Stomach (tissue), 9 donors: Measurements from ENCODE around the gene LRRIQ1. TPM values are rescaled to one million over a fixed set of nuclear protein-coding genes. Genes with fewer than 3 reads are reported as not detected.
"Not testable (repeated sequence)": the region's sequence is repeated elsewhere in the genome, so short reads cannot be mapped to it uniquely, and the experiment has no call there.

Source experiments
- DNase-seq, 2 donors: peaks; one replicate each; pipeline versions ENCODE4 v3.0.0 to v3.0.0-alpha.2; 2013 to 2019
- H3K27ac ChIP-seq, 5 donors: fragments of 200-600 bp in 4 of 5; sonication (generic) in 4 of 5; one replicate each; pipeline ENCODE4 v1.5.1; 2013 to 2019; ENCODE audit warnings: mild to moderate bottlenecking in 1 of 5, moderate library complexity in 1 of 5
- H3K27me3 ChIP-seq, 3 donors: fragments of 200-600 bp; sonication (generic); one replicate each; pipeline ENCODE4 v1.5.1; 2017 to 2019; ENCODE audit warnings: mixed run types in 1 of 3
- H3K36me3 ChIP-seq, 4 donors: fragments of 200-600 bp; sonication (generic); 1 replicate in 3 of 4; 2 replicates in 1 of 4; pipeline ENCODE4 v1.5.1; 2016 to 2019
- H3K4me1 ChIP-seq, 4 donors: fragments of 200-600 bp; sonication (generic); one replicate each; pipeline ENCODE4 v1.5.1; 2016 to 2019
- H3K4me3 ChIP-seq, 4 donors: fragments of 200-600 bp; sonication (generic) in 3 of 4; one replicate each; pipeline ENCODE4 v1.5.1; 2016 to 2019; ENCODE audit warnings: mild to moderate bottlenecking in 1 of 4
- H3K9me3 ChIP-seq, 4 donors: fragments of 200-600 bp; sonication (generic); one replicate each; pipeline ENCODE4 v1.5.1; 2016 to 2019
- CTCF ChIP-seq, 7 experiments: fragments of 450-650 bp in 4 of 7; fragments of 200-600 bp in 3 of 7; sonication (generic) in 3 of 7; IDR thresholded peaks; one replicate each; pipeline ENCODE4 v1.5.1; 2016 to 2019; ENCODE audit warnings: antibody characterized with exemption in 7 of 7, control low read depth in 2 of 7, mild to moderate bottlenecking in 1 of 7
- EP300 ChIP-seq: sonication (generic); formaldehyde crosslinking; IDR thresholded peaks from one replicate; pipeline ENCODE4 v1.6.1; 2017; ENCODE audit warnings: antibody characterized with exemption
- POLR2A ChIP-seq, 4 donors: fragments of 450-650 bp; IDR thresholded peaks; one replicate each; pipeline ENCODE4 v1.6.1; 2016; ENCODE audit warnings: antibody characterized with exemption in 4 of 4, control low read depth in 2 of 4, mild to moderate bottlenecking in 1 of 4, moderate library complexity in 1 of 4
- POLR2AphosphoS5 ChIP-seq, 3 donors: sonication (generic); formaldehyde crosslinking; IDR thresholded peaks; one replicate each; pipeline ENCODE4 v1.6.1; 2016; ENCODE audit warnings: antibody characterized with exemption in 3 of 3
- WGBS, 5 donors: extraction: QIAGEN DNeasy Blood & Tissue Kit in 3 of 5; methylation state at CpG; one replicate each; pipeline versions ENCODE4 v1.1.5 to v1.1.7; 2013 to 2018; 5-methylcytosine and 5-hydroxymethylcytosine counted together
- intact Hi-C: fragments of 100-400 bp; cut with DNase I; formaldehyde crosslinking; loops from one replicate; pipeline ENCODE4 v1.15.1; 2023; ENCODE audit warnings: low total_unique reads
- polyA plus RNA-seq, 3 donors: library from polyadenylated mRNA; stranded (reverse); fragments of 200-250 nt; gene quantifications; one replicate each; pipeline ENCODE4 v1.2.3, GENCODE V29; 2013
- total RNA-seq, 5 donors: library from RNA; depleted of rRNA; stranded (reverse); fragments of >200 nt; gene quantifications; one replicate each; pipeline versions ENCODE4 v1.1.0 to v1.2.3, GENCODE V29; 2014 to 2016
- donor health status: healthy with polysubstance abuse.
- donor health status: Bipolar disorder and iron deficiency.
- donor health status: healthy.

The LRRIQ1 gene
- total and polyA plus RNA-seq, 8 donors, result 0.05 to 2.2 (median 0.92) TPM; not detected in 5

- no peak overlapping the region for H3K27ac ChIP-seq
- H3K4me1 ChIP-seq, result no peaks in the 10 kb centered on the region
- DNase-seq, result no peak
- H3K4me3 ChIP-seq, result no peak overlapping the region
- H3K27me3 ChIP-seq, result no peaks in the 10 kb centered on the region
- H3K9me3 ChIP-seq, result peaks cover 7 to 22% (median 12%) of the 10 kb centered on the region in 4 donors
- H3K36me3 ChIP-seq, result no peaks in the 10 kb centered on the region
- intact Hi-C loops, result no loop called here
- TF ChIP-seq EP300 (no peak), POLR2A (IDR thresholded peaks at IDR 0.05) (no peak), POLR2AphosphoS5 (IDR thresholded peaks at IDR 0.05) (no peak), CTCF (IDR thresholded peaks at IDR 0.05) (no peak)
- WGBS, 5 donors, result 84 to 89% (median 85%) methylated on average over 4 of the region's 4 CpGs
Measured at GRCh38 chr12:85206543-85206942, 170.4 kb downstream of the LRRIQ1 start.

GRCh38 chr12:85224339-85224738, 188.2 kb downstream of the LRRIQ1 start:
- intact Hi-C loops, H3K36me3 ChIP-seq, H3K27ac ChIP-seq, DNase-seq, H3K4me3 ChIP-seq, H3K9me3 ChIP-seq, H3K4me1 ChIP-seq, H3K27me3 ChIP-seq: not testable (repeated sequence)
- 87 to 100% (median 100%) methylated on average over 1 of the region's 1 CpG for WGBS, 5 donors

GRCh38 chr12:85225501-85225900, 189.3 kb downstream of the LRRIQ1 start:
- no peak for TF ChIP-seq CTCF (IDR thresholded peaks at IDR 0.05)
- no peak for TF ChIP-seq POLR2AphosphoS5 (IDR thresholded peaks at IDR 0.05)
- TF ChIP-seq POLR2A (IDR thresholded peaks at IDR 0.05), result no peak
- TF ChIP-seq EP300, result no peak
- H3K27me3 ChIP-seq, result no peaks in the 10 kb centered on the region
- no peak overlapping the region for H3K27ac ChIP-seq
- H3K4me3 ChIP-seq, result no peak overlapping the region
- intact Hi-C loops, result no loop called here
- DNase-seq, result no peak
- no peaks in the 10 kb centered on the region for H3K9me3 ChIP-seq
- H3K36me3 ChIP-seq, result no peaks in the 10 kb centered on the region
- WGBS, 5 donors, result 55 to 78% (median 63%) methylated on average over 1 of the region's 1 CpG
- no peaks in the 10 kb centered on the region for H3K4me1 ChIP-seq

GRCh38 chr12:85237327-85237726, 201.2 kb downstream of the LRRIQ1 start:
- H3K4me1 ChIP-seq, result no peaks in the 10 kb centered on the region
- no peaks in the 10 kb centered on the region for H3K36me3 ChIP-seq
- H3K4me3 ChIP-seq, result no peak overlapping the region
- H3K27me3 ChIP-seq, result no peaks in the 10 kb centered on the region
- no peak for DNase-seq
- TF ChIP-seq EP300 (no peak), CTCF (IDR thresholded peaks at IDR 0.05) (no peak), POLR2AphosphoS5 (IDR thresholded peaks at IDR 0.05) (no peak)
- no peak overlapping the region for H3K27ac ChIP-seq
- WGBS, 5 donors, result 41 to 57% (median 44%) methylated on average over 2 of the region's 2 CpGs
- intact Hi-C loops, result no loop called here
- H3K9me3 ChIP-seq, result no peaks in the 10 kb centered on the region

GRCh38 chr12:85244561-85244960, 208.4 kb downstream of the LRRIQ1 start:
- H3K4me1 ChIP-seq, result no peaks in the 10 kb centered on the region
- no peak overlapping the region for H3K4me3 ChIP-seq
- no peaks in the 10 kb centered on the region for H3K27me3 ChIP-seq
- no peaks in the 10 kb centered on the region for H3K36me3 ChIP-seq
- 18 to 33% (median 30%) methylated on average over 3 of the region's 3 CpGs for WGBS, 5 donors
- no peak overlapping the region for H3K27ac ChIP-seq
- intact Hi-C loops, result no loop called here
- no peak for TF ChIP-seq CTCF (IDR thresholded peaks at IDR 0.05)
- no peak for TF ChIP-seq POLR2A (IDR thresholded peaks at IDR 0.05)
- TF ChIP-seq POLR2AphosphoS5 (IDR thresholded peaks at IDR 0.05), result no peak
- no peak for TF ChIP-seq EP300
- no peaks in the 10 kb centered on the region for H3K9me3 ChIP-seq
- no peak for DNase-seq
